ENCODE results near the gene OR3A2.
"Not testable (repeated sequence)": the region's sequence is repeated elsewhere in the genome, so short reads cannot be mapped to it uniquely, and the experiment has no call there.

OR3A2 gene

DNA sequence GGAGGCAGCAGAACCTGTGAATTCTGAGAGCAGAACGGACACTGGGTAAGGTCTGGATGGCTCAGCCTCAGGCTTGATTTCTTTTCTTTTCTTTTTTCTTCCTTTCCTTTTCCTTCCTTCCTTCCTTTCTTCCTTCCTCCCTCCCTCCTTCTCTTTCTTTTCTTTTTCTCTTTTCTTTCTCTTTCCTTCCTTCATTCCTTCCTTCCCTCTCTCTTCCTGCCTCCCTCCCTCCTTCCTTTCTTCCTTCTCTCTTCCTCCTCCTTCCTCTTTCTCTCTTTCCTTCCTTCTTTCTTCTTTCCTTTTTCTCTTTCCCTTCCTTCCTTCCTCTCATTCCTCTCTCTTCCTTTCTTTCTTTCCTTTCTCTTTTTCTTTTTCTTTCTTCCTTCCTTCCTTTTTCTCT is 125.9 kb downstream of the OR3A2 start:
- H3K4me1 ChIP-seq (ENCODE audit: control insufficient read depth, insufficient read depth, low read depth, low read length) = no peaks in the 10 kb centered on the region
- H4K8ac ChIP-seq (ENCODE audit: low read length) = no peak overlapping the region
- no peak overlapping the region for H2BK12ac ChIP-seq (ENCODE audit: low read length in 2 of 2)
- DNase-seq = no peak
- no peak overlapping the region for H2BK5ac ChIP-seq (ENCODE audit: low read depth, low read length, poor library complexity, severe bottlenecking)
- H3K27ac ChIP-seq (ENCODE audit: low read length, poor library complexity, severe bottlenecking) = no peak overlapping the region
- no peak overlapping the region for H2BK15ac ChIP-seq (ENCODE audit: low read depth, poor library complexity, severe bottlenecking)
- no peaks in the 10 kb centered on the region for H3K9me3 ChIP-seq (ENCODE audit: control insufficient read depth, low read length)
- H3K79me1 ChIP-seq (replicated peaks; ENCODE audit: low read length, poor library complexity, severe bottlenecking) = no peaks in the 10 kb centered on the region
- H3K27me3 ChIP-seq (ENCODE audit: control insufficient read depth in 1 of 2, insufficient read depth in 1 of 2, low read length in 2 of 2) = no peaks in the 10 kb centered on the region
- H2BK120ac ChIP-seq (ENCODE audit: low read depth, low read length) = no peak overlapping the region
- H3K9ac ChIP-seq (ENCODE audit: low read length) = no peak overlapping the region
- no peak overlapping the region for H3K14ac ChIP-seq (ENCODE audit: low read length in 2 of 2)
- no peak overlapping the region for H2AK5ac ChIP-seq (ENCODE audit: low read length, severe bottlenecking)
- no peak overlapping the region for H3K23ac ChIP-seq (ENCODE audit: low read length in 2 of 2)
- H3K36me3 ChIP-seq (ENCODE audit: control insufficient read depth in 1 of 2, insufficient read depth in 2 of 2, low read depth in 1 of 2, low read length in 2 of 2) = no peaks in the 10 kb centered on the region
- WGBS = 60% methylated on average over 1 of the region's 1 CpG
- H3K4me2 ChIP-seq (ENCODE audit: low read length, poor library complexity, severe bottlenecking) = no peak overlapping the region
- no peak overlapping the region for H4K91ac ChIP-seq (ENCODE audit: low read length)
- H3K4ac ChIP-seq (ENCODE audit: low read depth in 1 of 2, low read length in 2 of 2) = no peak overlapping the region
- H3K4me3 ChIP-seq (ENCODE audit: insufficient read depth in 1 of 2, low read depth in 1 of 2, low read length in 2 of 2) = no peak overlapping the region
- no peak overlapping the region for H3K18ac ChIP-seq (ENCODE audit: low read depth in 1 of 2, low read length in 2 of 2)
- no peak overlapping the region for H2AFZ ChIP-seq (ENCODE audit: low read depth, low read length)

DNA sequence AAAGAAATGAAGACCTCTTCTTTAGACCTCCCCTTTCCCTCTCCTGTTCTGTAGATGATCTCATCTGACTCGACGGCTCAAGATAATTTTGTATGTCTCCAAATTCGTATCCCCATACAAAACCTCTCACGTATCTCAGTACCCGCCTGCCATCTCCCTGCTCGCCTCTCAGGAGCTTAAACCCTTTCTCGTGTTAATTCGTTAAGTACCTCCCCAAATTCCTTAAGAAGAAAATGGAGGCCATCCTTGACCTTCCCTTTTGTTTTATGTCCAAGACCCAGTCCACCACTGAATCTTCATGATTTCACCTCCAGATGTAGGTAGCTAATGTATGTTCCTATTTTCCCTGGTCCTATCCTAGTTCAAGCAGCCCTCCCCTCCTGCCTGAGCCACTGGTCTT is 129.5 kb downstream of the OR3A2 start:
- H3K36me3 ChIP-seq (ENCODE audit: control insufficient read depth in 1 of 2, insufficient read depth in 2 of 2, low read depth in 1 of 2, low read length in 2 of 2) = no peaks in the 10 kb centered on the region
- DNase-seq = no peak
- H3K18ac ChIP-seq (ENCODE audit: low read depth in 1 of 2, low read length in 2 of 2) = no peak overlapping the region
- no peak overlapping the region for H3K9ac ChIP-seq (ENCODE audit: low read length)
- 75% methylated on average over 8 of the region's 8 CpGs for WGBS
- no peaks in the 10 kb centered on the region for H3K9me3 ChIP-seq (ENCODE audit: control insufficient read depth, low read length)
- H2BK12ac ChIP-seq (ENCODE audit: low read length in 2 of 2) = no peak overlapping the region
- H3K4me2 ChIP-seq (ENCODE audit: low read length, poor library complexity, severe bottlenecking) = no peak overlapping the region
- H3K79me1 ChIP-seq (replicated peaks; ENCODE audit: low read length, poor library complexity, severe bottlenecking) = no peaks in the 10 kb centered on the region
- H2AFZ ChIP-seq (ENCODE audit: low read depth, low read length) = no peak overlapping the region
- H3K4ac ChIP-seq (ENCODE audit: low read depth in 1 of 2, low read length in 2 of 2) = no peak overlapping the region
- no peak overlapping the region for H2AK5ac ChIP-seq (ENCODE audit: low read length, severe bottlenecking)
- H2BK5ac ChIP-seq (ENCODE audit: low read depth, low read length, poor library complexity, severe bottlenecking) = no peak overlapping the region
- no peaks in the 10 kb centered on the region for H3K27me3 ChIP-seq (ENCODE audit: control insufficient read depth in 1 of 2, insufficient read depth in 1 of 2, low read length in 2 of 2)
- H3K27ac ChIP-seq (ENCODE audit: low read length, poor library complexity, severe bottlenecking) = no peak overlapping the region
- no peak overlapping the region for H4K91ac ChIP-seq (ENCODE audit: low read length)
- H3K23ac ChIP-seq (ENCODE audit: low read length in 2 of 2) = no peak overlapping the region
- no peaks in the 10 kb centered on the region for H3K4me1 ChIP-seq (ENCODE audit: control insufficient read depth, insufficient read depth, low read depth, low read length)
- H3K4me3 ChIP-seq (ENCODE audit: insufficient read depth in 1 of 2, low read depth in 1 of 2, low read length in 2 of 2) = no peak overlapping the region
- no peak overlapping the region for H2BK15ac ChIP-seq (ENCODE audit: low read depth, poor library complexity, severe bottlenecking)
- no peak overlapping the region for H2BK120ac ChIP-seq (ENCODE audit: low read depth, low read length)
- H4K8ac ChIP-seq (ENCODE audit: low read length) = no peak overlapping the region
- no peak overlapping the region for H3K14ac ChIP-seq (ENCODE audit: low read length in 2 of 2)

DNA sequence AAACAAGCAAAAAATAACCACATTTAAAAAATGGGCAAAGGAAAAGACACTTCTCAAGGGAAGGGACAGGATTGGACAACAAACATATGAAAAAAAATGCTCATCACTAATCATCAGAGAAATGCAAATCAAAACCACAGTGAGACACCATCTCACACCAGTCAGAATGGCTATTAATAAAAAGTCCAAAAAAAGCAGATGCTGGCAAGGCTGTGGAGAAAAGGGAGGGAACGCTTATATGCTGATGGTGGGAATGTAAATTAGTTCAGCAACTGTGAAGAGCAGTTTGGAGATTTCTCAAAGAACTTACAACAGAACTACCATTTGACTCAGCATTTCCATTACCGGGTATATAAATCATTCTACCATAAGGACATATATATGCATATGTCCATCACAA is 137.1 kb downstream of the OR3A2 start:
- not testable (repeated sequence) for H2BK5ac ChIP-seq (ENCODE audit: low read depth, low read length, poor library complexity, severe bottlenecking); H3K9ac ChIP-seq (ENCODE audit: low read length); H2BK12ac ChIP-seq (ENCODE audit: low read length in 2 of 2); H4K8ac ChIP-seq (ENCODE audit: low read length); H3K14ac ChIP-seq (ENCODE audit: low read length in 2 of 2); H4K91ac ChIP-seq (ENCODE audit: low read length); H3K4me3 ChIP-seq (ENCODE audit: insufficient read depth in 1 of 2, low read depth in 1 of 2, low read length in 2 of 2); H3K36me3 ChIP-seq (ENCODE audit: control insufficient read depth in 1 of 2, insufficient read depth in 2 of 2, low read depth in 1 of 2, low read length in 2 of 2); H2AFZ ChIP-seq (ENCODE audit: low read depth, low read length); H3K4me1 ChIP-seq (ENCODE audit: control insufficient read depth, insufficient read depth, low read depth, low read length); H3K27me3 ChIP-seq (ENCODE audit: control insufficient read depth in 1 of 2, insufficient read depth in 1 of 2, low read length in 2 of 2); H3K4me2 ChIP-seq (ENCODE audit: low read length, poor library complexity, severe bottlenecking); H2BK15ac ChIP-seq (ENCODE audit: low read depth, poor library complexity, severe bottlenecking); H2AK5ac ChIP-seq (ENCODE audit: low read length, severe bottlenecking); H3K9me3 ChIP-seq (ENCODE audit: control insufficient read depth, low read length); DNase-seq; H3K27ac ChIP-seq (ENCODE audit: low read length, poor library complexity, severe bottlenecking); H3K79me1 ChIP-seq (replicated peaks; ENCODE audit: low read length, poor library complexity, severe bottlenecking); H2BK120ac ChIP-seq (ENCODE audit: low read depth, low read length); H3K23ac ChIP-seq (ENCODE audit: low read length in 2 of 2); H3K18ac ChIP-seq (ENCODE audit: low read depth in 1 of 2, low read length in 2 of 2); H3K4ac ChIP-seq (ENCODE audit: low read depth in 1 of 2, low read length in 2 of 2)
- WGBS = no CpG with 5 or more reads among the region's 2 CpGs

DNA sequence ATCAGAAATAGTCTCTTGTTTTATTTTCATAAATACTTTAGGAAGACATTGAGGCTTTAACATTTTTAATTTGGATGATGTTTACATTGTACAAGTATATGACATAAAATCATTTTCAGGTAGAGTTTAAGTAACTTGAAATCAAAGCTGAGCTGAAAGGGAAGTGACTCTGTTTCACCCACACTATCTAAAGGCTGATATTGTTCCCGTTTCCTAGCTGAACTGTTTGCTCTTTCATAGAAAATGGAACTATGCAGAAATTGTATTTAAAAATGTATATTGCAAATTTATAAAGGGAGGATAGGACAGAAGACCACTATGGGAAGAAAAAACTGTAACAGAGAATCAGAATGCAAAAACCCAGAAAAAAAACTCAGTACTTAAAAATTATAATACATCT is 141.3 kb downstream of the OR3A2 start:
- H4K91ac ChIP-seq (ENCODE audit: low read length); H2BK12ac ChIP-seq (ENCODE audit: low read length in 2 of 2); DNase-seq; H3K27ac ChIP-seq (ENCODE audit: low read length, poor library complexity, severe bottlenecking); H3K27me3 ChIP-seq (ENCODE audit: control insufficient read depth in 1 of 2, insufficient read depth in 1 of 2, low read length in 2 of 2); H2AFZ ChIP-seq (ENCODE audit: low read depth, low read length); H2AK5ac ChIP-seq (ENCODE audit: low read length, severe bottlenecking); H3K4ac ChIP-seq (ENCODE audit: low read depth in 1 of 2, low read length in 2 of 2); H2BK5ac ChIP-seq (ENCODE audit: low read depth, low read length, poor library complexity, severe bottlenecking); H3K23ac ChIP-seq (ENCODE audit: low read length in 2 of 2); H3K18ac ChIP-seq (ENCODE audit: low read depth in 1 of 2, low read length in 2 of 2); H3K9ac ChIP-seq (ENCODE audit: low read length); H3K36me3 ChIP-seq (ENCODE audit: control insufficient read depth in 1 of 2, insufficient read depth in 2 of 2, low read depth in 1 of 2, low read length in 2 of 2); H3K4me2 ChIP-seq (ENCODE audit: low read length, poor library complexity, severe bottlenecking); H3K4me1 ChIP-seq (ENCODE audit: control insufficient read depth, insufficient read depth, low read depth, low read length); H4K8ac ChIP-seq (ENCODE audit: low read length); H3K79me1 ChIP-seq (replicated peaks; ENCODE audit: low read length, poor library complexity, severe bottlenecking); H3K14ac ChIP-seq (ENCODE audit: low read length in 2 of 2); H2BK15ac ChIP-seq (ENCODE audit: low read depth, poor library complexity, severe bottlenecking); H3K4me3 ChIP-seq (ENCODE audit: insufficient read depth in 1 of 2, low read depth in 1 of 2, low read length in 2 of 2); H3K9me3 ChIP-seq (ENCODE audit: control insufficient read depth, low read length); H2BK120ac ChIP-seq (ENCODE audit: low read depth, low read length): not testable (repeated sequence)
- no CpG with 5 or more reads among the region's 1 CpG for WGBS

Measured in mesenchymal stem cell (in vitro differentiated cells and primary cell).